Neural progenitor cell (in vitro differentiated cells): ENCODE measurements around the gene FAM89B. TPM values are rescaled to one million over a fixed set of nuclear protein-coding genes. Genes with fewer than 3 reads are reported as not detected.
A peak's percentile ranks its signal among the peaks of the same experiment; 100 is the strongest.

Experiments
- DNase-seq: peaks from one replicate; pipeline ENCODE4 v3.0.0-alpha.2; 2016; ENCODE audit warnings: low spot score
- H2AFZ ChIP-seq: fragments of 200-600 bp; sonication (generic); replicated peaks from 2 replicates; pipeline ENCODE4 v1.6.1; 2016; ENCODE audit warnings: antibody characterized with exemption
- H3F3A ChIP-seq: fragments of 200-600 bp; sonication (generic); 2 replicates; pipeline ENCODE4 v1.6.1; 2016; ENCODE audit warnings: antibody characterized with exemption, low read depth
- H3K27ac ChIP-seq: fragments of 200-600 bp; sonication (generic); 2 replicates; pipeline ENCODE4 v1.5.1; 2016; ENCODE audit warnings: mild to moderate bottlenecking
- H3K27me3 ChIP-seq: fragments of 200-600 bp; sonication (generic); 2 replicates; pipeline ENCODE4 v1.6.1; 2016; ENCODE audit warnings: mild to moderate bottlenecking, moderate library complexity
- H3K36me3 ChIP-seq: fragments of 200-600 bp; sonication (generic); 2 replicates; pipeline ENCODE4 v1.5.1; 2016
- H3K4me1 ChIP-seq: fragments of 200-600 bp; sonication (generic); 2 replicates; pipeline ENCODE4 v1.6.1; 2016; ENCODE audit warnings: mixed run types
- H3K4me2 ChIP-seq: fragments of 200-600 bp; sonication (generic); 2 replicates; pipeline ENCODE4 v1.6.1; 2016
- H3K4me3 ChIP-seq: fragments of 200-600 bp; sonication (generic); 2 replicates; pipeline ENCODE4 v1.5.1; 2016
- H3K79me2 ChIP-seq: fragments of 200-600 bp; sonication (generic); 2 replicates; pipeline ENCODE4 v1.6.1; 2016; ENCODE audit warnings: low read depth
- H3K9ac ChIP-seq: fragments of 200-600 bp; sonication (generic); 2 replicates; pipeline ENCODE4 v1.6.1; 2016
- H3K9me3 ChIP-seq: fragments of 200-600 bp; sonication (generic); 2 replicates; pipeline ENCODE4 v1.5.1; 2016; ENCODE audit warnings: low read depth
- H4K20me1 ChIP-seq: fragments of 200-600 bp; sonication (generic); 2 replicates; pipeline ENCODE4 v1.6.1; 2016; ENCODE audit warnings: low read depth
- H3K27ac Mint-ChIP-seq: 3 replicates; pipeline ENCODE4 v1.8.0; 2021; ENCODE audit warnings: mixed read lengths
- H3K27me3 Mint-ChIP-seq: 2 replicates; pipeline ENCODE4 v1.8.0; 2022; ENCODE audit warnings: low read depth, mild to moderate bottlenecking, inconsistent platforms, moderate library complexity, mixed read lengths; ENCODE audit not compliant: insufficient read depth
- H3K36me3 Mint-ChIP-seq: 3 replicates; pipeline ENCODE4 v1.8.0; 2021; ENCODE audit warnings: mixed read lengths
- H3K4me1 Mint-ChIP-seq: 3 replicates; pipeline ENCODE4 v1.8.0; 2021; ENCODE audit warnings: mixed read lengths
- H3K4me3 Mint-ChIP-seq: 3 replicates; pipeline ENCODE4 v1.8.0; 2021; ENCODE audit warnings: mild to moderate bottlenecking, moderate library complexity, mixed read lengths
- H3K9me3 Mint-ChIP-seq: 3 replicates; pipeline ENCODE4 v1.8.0; 2020; ENCODE audit warnings: mixed read lengths
- EZH2 ChIP-seq: fragments of 200-600 bp; sonication (generic); IDR thresholded peaks from 2 replicates; pipeline ENCODE4 v1.6.1; 2017; ENCODE audit warnings: antibody characterized with exemption, mild to moderate bottlenecking, moderate library complexity
- EZH2phosphoT487 ChIP-seq: fragments of 200-600 bp; sonication (generic); IDR thresholded peaks from 2 replicates; pipeline ENCODE4 v1.6.1; 2017; ENCODE audit warnings: antibody characterized with exemption
- total RNA-seq: library from RNA; depleted of rRNA; stranded (reverse); fragments of >200 nt; gene quantifications from 2 replicates; pipeline ENCODE4 v1.2.3, GENCODE V29; 2015; ENCODE audit warnings: low replicate concordance
- TF ChIP-seq, protein P1 (sequence below): fragments of 200-600 bp; sonication (generic); IDR thresholded peaks from 2 replicates; pipeline ENCODE4 v1.5.1; 2017; ENCODE audit warnings: antibody characterized with exemption, mild to moderate bottlenecking

FAM89B gene
- total RNA-seq, 1 donor from 2014 or later = 11.7 TPM

DNA sequence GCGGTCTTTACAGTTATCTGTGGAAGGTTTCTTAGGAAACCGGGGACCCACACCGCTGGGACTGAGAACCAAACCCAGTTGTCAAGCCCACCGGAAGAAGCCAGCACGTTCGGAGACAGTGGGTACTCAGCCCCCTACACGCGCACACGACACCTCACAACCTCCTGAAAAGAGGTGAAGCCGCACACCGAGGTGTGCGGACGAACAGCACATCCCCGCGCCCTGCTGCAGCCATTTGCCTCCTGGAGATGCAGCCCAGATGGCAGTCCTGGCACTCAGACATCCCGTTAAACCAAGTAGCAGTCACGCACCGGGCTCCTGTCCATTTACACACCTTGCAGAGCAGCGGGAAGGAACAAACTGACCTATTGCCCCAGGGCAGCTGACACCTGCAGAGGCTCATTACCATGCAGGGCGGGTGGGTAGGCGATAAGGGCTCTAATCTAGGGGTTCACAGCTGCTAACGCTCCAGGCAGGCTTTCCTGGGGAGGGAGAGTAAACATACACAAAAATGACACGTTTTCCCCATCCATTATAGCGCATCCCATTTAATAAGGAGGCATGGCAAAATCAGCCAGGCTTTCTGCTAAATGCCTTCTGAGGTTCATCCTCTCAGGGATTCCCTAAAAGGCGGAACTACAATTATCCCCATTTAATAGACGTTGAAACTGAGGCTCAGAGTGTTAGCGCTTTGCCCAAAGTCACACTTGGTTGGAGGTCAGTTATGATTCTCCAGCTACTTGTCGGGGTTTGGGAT lies 2.7 kb downstream of the FAM89B start:
- H3K9ac ChIP-seq = no peak overlapping the region
- TF ChIP-seq EZH2 = peak; percentile 92
- TF ChIP-seq EZH2phosphoT487 = peak; percentile 90
- TF ChIP-seq, protein P1, sequence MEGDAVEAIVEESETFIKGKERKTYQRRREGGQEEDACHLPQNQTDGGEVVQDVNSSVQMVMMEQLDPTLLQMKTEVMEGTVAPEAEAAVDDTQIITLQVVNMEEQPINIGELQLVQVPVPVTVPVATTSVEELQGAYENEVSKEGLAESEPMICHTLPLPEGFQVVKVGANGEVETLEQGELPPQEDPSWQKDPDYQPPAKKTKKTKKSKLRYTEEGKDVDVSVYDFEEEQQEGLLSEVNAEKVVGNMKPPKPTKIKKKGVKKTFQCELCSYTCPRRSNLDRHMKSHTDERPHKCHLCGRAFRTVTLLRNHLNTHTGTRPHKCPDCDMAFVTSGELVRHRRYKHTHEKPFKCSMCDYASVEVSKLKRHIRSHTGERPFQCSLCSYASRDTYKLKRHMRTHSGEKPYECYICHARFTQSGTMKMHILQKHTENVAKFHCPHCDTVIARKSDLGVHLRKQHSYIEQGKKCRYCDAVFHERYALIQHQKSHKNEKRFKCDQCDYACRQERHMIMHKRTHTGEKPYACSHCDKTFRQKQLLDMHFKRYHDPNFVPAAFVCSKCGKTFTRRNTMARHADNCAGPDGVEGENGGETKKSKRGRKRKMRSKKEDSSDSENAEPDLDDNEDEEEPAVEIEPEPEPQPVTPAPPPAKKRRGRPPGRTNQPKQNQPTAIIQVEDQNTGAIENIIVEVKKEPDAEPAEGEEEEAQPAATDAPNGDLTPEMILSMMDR = no peak
- H3K27me3 ChIP-seq = peaks cover 53% of the 10 kb centered on the region
- Mint-ChIP-seq H3K9me3 (no peaks in the 10 kb centered on the region), H3K4me1 (peaks cover 50% of the 10 kb centered on the region), H3K27ac (peak overlapping the region; percentile 83), H3K4me3 (peak overlapping the region; percentile 79), H3K36me3 (peaks cover 10% of the 10 kb centered on the region), H3K27me3 (peaks cover 26% of the 10 kb centered on the region)
- DNase-seq = no peak
- peak overlapping the region; percentile 50 for H3K4me3 ChIP-seq
- H3F3A ChIP-seq = peaks cover 56% of the 10 kb centered on the region
- H3K27ac ChIP-seq = no peak overlapping the region
- H3K79me2 ChIP-seq = peaks cover 23% of the 10 kb centered on the region
- peaks cover 56% of the 10 kb centered on the region for H4K20me1 ChIP-seq
- no peak overlapping the region for H2AFZ ChIP-seq
- peaks cover 21% of the 10 kb centered on the region for H3K4me1 ChIP-seq
- peak overlapping the region; percentile 83 for H3K4me2 ChIP-seq
- no peaks in the 10 kb centered on the region for H3K36me3 ChIP-seq
- no peaks in the 10 kb centered on the region for H3K9me3 ChIP-seq

DNA sequence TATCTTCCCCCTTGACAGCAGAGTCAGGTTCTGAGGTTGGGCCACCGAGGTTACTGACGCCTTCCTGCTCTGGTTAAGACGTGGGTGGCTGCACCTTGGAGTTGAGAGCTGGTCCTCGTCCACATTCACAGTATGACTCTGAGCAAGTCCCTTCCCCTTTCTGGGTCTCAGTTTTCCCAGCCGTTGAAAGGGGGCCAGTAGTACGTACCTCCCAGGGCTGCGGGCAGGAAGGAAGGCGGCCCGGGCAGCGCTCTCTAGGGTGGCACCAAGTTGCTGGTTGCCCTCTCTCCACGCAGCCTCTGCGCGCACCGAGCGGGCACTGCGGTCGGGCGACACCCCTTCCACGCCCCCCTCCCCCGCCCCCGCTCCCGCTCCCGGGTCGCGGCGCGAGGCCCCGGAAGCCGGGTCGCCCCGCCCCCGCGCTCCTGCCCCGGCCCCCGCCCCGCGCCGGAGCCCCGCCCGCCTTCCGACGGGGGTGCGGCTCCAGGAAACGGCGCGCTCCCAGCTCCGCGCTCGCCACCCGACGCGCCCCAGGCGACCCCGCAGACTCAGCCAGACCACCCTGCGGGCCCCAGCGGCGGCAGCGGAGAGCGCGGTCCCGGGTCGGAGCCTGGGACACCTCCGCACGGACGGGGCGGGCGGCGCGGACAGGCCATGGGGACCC lies 3.4 kb downstream of the FAM89B start, which contains the start of gene EHBP1L1:
Gene EHBP1L1, plus strand, starts transcription at position 486 of the 664 bp plus-strand sequence. CDS start 250 bp downstream, outside the sequence.
- Mint-ChIP-seq H3K27ac (peak within 1 kb of the TSS; percentile 83), H3K9me3 (no peaks in the 10 kb centered on the region), H3K4me3 (peak within 1 kb of the TSS; percentile 79), H3K27me3 (peaks cover 28% of the 10 kb centered on the region), H3K4me1 (peaks cover 46% of the 10 kb centered on the region), H3K36me3 (peaks cover 10% of the 10 kb centered on the region)
- Histone ChIP-seq H3K79me2 (peaks cover 19% of the 10 kb centered on the region), H3K4me1 (peaks cover 21% of the 10 kb centered on the region), H3K36me3 (no peaks in the 10 kb centered on the region), H3K9me3 (no peaks in the 10 kb centered on the region), H3K27ac (no peak within 1 kb of the TSS), H3F3A (peaks cover 50% of the 10 kb centered on the region), H3K4me3 (peak within 1 kb of the TSS; percentile 50), H3K9ac (no peak within 1 kb of the TSS), H2AFZ (peak within 1 kb of the TSS; percentile 68), H4K20me1 (peaks cover 53% of the 10 kb centered on the region), H3K27me3 (peaks cover 53% of the 10 kb centered on the region), H3K4me2 (peak within 1 kb of the TSS; percentile 83)
- no peak for TF ChIP-seq EZH2phosphoT487
- TF ChIP-seq EZH2 = peak; percentile 80
- TF ChIP-seq, protein P1 = no peak
- peak; percentile 77 for DNase-seq

DNA sequence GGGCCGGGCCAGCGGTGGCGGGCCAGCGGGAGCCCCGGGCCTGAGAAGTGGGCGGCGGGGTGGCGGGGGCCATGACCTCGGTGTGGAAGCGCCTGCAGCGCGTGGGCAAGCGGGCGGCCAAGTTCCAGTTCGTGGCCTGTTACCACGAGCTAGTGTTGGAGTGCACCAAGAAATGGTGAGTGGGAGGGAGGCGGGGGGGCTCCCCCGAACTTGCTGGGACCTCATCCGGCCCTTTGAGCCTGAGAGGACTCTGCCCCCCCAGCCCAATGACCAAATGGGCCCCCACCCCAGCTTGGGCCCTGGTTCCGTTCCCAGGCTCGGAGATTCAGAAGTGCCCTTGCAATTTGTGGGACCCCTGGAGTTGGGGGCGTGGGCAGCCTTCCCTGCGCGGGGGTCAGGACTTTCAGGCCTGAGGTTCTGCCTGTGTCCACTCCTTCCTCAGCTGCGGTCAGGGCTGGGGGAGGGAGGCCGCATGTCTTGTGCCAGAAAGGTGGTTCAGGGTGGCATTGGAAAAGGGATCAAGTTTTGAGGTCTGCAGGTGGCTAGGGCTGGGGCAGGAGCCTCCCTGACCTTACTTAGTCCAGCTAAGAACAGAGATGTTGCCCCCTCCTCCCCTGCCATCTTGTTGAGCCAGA lies 4.0 kb downstream of the FAM89B start:
- no peak overlapping the region for H3K27ac ChIP-seq
- H3K36me3 ChIP-seq = no peaks in the 10 kb centered on the region
- no peaks in the 10 kb centered on the region for H3K9me3 ChIP-seq
- peak overlapping the region; percentile 83 for H3K4me2 ChIP-seq
- H3K27me3 Mint-ChIP-seq = peaks cover 28% of the 10 kb centered on the region
- peak overlapping the region; percentile 50 for H3K4me3 ChIP-seq
- H3K9ac ChIP-seq = no peak overlapping the region
- H3K79me2 ChIP-seq = peaks cover 12% of the 10 kb centered on the region
- H3K27me3 ChIP-seq = peaks cover 53% of the 10 kb centered on the region
- H3K4me1 ChIP-seq = peaks cover 16% of the 10 kb centered on the region
- peak; percentile 3 for TF ChIP-seq EZH2
- TF ChIP-seq, protein P1 = no peak
- no peaks in the 10 kb centered on the region for H3K9me3 Mint-ChIP-seq
- DNase-seq = no peak
- no peak overlapping the region for H3K27ac Mint-ChIP-seq
- H4K20me1 ChIP-seq = peaks cover 47% of the 10 kb centered on the region
- H3F3A ChIP-seq = peaks cover 44% of the 10 kb centered on the region
- H3K4me1 Mint-ChIP-seq = peaks cover 43% of the 10 kb centered on the region
- H3K36me3 Mint-ChIP-seq = peaks cover 10% of the 10 kb centered on the region
- H2AFZ ChIP-seq = peak overlapping the region; percentile 68
- H3K4me3 Mint-ChIP-seq = peak overlapping the region; percentile 70
